Stromal cell of bone marrow (primary cell): ENCODE data around the gene SSX4B.
"Not testable (repeated sequence)": the region's sequence is repeated elsewhere in the genome, so short reads cannot be mapped to it uniquely, and the experiment has no call there.

ENCODE experiments used
- DNase-seq: peaks from one replicate; pipeline ENCODE4 v3.0.0-alpha.2; 2012; ENCODE audit warnings: low read depth

SSX4B gene, protein sequence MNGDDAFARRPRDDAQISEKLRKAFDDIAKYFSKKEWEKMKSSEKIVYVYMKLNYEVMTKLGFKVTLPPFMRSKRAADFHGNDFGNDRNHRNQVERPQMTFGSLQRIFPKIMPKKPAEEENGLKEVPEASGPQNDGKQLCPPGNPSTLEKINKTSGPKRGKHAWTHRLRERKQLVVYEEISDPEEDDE

DNA sequence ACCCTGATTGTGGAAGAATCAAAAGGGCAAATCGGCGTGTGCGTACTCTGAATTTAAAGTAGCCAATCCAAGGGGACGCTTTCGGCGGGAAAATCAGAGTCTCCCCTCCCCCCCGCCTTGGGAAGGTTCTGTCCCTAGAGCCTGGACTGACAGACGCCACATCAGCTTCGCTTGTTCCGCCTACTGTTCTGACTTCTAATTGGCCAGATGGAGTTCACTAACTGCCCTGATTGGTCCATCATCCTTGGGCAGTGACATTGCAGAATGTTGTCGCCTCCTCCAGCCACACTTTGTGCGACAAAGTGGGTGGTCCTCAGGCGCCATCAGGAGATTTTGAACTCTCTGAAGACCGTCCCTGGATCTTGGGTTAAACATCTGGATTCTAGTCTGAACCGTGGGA, at the start of gene SSX4B:
Gene SSX4B (minus strand): TSS at position 101 of the 400 bp plus-strand sequence. CDS start 588 bp downstream, outside the sequence.
- DNase-seq, result not testable (repeated sequence)

DNA sequence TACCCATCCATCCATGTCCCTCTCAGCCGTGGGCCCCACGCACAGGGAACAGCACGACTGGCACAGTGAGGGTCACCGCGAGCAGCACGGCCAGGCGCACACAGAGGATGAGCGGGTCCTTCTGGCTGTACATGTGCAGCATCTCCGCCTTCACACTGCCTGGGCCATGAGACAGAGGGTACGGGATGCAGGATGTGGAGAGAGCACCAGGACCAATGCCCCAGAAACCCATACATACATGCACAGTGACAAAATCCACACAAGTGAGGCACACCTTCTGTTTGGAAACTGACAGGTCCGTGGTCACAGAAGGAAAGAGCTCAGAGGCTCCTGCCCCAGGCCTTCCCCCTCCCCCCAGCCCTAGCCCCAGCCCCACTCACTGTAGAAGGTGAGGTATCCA, 48.8 kb upstream of the SSX4B start:
- DNase-seq, result no peak

DNA sequence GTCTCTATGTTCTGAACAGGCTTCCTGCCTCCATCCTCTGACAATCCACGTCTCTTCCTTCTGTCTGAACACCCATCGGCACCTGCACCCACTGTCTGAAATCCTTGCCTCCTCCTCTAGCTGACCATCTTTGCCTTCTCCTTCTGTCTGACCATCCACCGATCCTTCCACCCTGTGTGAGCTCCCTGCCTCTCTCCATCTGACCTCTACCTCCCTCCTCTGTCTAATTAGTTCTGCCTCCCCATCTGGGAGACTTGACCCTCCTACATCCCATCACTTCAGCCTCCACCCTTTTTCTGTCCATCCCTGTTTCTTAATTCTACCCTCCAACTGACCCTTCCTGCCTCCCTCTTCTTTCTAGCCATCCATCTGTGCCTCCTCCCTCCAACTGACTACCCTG, 48.3 kb upstream of the SSX4B start:
- DNase-seq, result no peak

DNA sequence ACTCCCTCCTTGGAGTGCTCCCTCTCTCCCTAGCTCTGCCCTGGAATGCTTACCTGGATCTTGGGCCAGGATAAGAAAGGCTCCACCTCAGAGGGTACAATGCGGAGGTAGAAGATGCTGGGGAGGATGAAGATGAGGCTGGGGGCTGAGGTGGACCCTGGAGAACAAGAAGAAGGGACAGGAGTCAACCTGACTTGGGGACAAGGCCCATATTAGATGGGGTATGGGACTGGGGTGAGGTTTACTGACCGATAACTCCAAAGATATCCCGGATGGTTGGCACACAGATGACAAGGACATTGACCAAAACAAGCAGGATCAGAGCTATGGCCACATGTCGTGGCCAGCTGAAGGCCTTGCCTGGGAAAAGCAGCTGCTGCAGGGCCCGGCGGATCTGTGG, 47.7 kb upstream of the SSX4B start:
- no peak for DNase-seq

DNA sequence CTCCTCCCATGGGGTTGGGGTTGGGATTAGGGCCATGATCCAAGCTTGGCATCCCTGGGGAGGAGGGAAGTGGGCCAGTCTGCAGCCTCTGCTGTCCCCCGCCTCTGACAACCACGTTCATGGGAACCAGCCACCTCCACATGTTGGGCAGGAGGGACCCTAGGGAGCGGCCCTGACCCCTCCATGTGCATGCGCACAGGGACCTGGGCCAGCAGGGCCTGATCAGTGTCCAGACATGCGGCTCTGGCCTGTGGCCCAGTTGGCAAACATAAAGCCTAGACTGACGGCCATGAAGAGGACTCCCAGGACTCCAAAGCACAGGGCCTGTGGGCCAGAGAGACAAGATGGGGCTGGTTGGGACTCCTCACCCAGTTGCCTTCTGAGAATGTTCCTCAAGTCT, 47.0 kb upstream of the SSX4B start:
- no peak for DNase-seq

DNA sequence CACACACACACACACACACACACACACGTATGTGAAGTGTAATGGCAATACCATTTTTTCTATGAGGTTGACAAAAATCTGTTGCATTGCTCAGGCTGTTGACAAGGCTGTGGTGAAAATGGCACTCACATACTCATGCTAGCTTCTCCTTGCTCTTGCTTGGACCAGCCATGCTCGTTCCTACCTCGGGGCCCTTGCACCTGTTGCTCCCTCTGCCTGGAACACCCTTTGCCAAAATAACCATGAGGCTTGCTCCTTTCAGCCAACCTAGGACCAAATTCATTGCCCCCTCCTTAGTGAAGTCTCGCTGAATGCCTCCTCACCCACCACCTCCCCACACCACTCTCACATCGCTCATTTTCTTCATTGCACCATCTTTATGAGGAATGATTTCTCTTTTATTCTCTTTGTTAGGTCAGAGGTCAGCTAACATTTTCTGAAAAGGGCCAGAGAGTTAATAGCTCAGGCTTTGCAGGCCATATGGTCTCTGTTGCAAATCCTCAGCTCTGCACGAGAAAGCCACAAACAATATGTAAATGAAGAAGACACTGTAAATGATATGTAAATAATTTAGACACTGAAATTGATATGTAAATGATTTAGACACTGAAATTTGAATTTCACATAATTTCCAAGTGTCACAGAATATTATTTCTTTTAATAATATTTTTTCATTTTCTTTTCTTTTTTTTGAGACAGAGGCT, 45.0 kb upstream of the SSX4B start:
- DNase-seq, result no peak

DNA sequence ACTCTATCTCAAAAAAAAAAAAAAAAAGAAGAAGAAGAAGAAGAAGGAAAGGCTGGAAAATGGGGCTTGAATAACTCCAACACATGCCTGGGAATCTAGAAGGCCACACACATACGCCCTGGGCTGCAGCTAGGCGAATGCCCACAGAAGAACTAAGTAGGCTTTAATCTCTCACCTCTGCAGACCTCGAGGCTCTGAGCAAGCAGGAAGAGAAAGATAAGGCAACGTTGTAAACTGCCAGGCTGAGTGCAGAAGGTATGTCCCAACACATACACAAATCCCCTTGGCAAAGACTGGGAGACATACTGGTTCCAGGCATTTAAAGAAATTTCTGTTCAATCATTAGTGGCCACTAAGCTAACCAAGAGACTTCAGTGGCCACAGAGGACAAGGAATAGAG, 39.9 kb upstream of the SSX4B start:
- no peak for DNase-seq

DNA sequence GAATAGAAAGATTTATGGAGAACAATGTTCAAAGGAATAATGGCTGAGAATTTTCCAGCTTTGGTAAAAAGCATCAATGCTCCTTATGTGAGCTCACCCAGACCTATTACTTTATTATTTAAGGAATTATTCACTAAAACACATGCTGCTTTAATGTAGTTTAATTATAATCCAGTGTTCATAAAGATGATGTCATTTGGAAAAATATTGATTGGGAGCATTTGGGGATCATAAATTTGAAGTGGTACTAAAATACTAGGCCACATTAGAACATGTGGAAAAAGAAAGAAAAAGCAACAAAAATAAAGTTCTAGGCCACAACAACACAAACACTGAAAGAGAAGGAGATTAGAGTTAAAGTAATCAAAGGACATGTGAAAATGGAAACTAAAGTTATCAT, 38.3 kb upstream of the SSX4B start:
- DNase-seq, result no peak

DNA sequence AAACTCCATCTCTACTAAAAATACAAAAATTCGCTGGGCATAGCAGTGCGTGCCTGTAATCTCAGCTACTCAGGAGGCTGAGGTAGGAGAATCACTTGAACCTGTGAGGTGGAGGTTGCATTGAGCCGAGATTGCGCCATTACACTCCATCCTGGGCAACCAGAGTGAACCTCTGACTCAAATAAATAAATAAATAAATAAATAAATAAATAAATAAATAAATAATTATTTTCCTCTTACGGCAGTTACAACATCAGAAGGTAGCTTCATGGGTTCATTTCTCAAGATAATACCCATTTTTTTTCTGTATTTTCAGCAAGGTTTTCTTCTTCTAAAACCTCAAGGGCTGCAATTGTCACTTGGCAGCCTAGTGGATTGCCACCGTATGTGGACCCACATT, 35.4 kb upstream of the SSX4B start:
- DNase-seq, result not testable (repeated sequence)

DNA sequence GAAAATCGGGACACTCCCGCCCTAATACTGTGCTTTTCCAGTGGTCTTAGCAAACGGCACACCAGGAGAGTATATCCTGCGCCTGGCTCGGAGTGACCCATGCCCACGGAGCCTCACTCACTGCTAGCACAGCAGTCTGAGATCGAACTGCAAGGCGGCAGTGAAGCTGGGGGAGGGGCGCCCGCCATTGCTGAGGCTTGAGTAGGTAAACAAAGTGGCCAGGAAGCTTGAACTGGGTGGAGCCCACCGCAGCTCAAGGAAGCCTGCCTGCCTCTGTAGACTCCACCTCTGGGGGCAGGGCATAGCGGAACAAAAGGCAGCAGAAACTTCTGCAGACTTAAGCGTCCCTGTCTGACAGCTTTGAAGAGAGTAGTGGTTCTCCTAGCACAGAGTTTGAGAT, 22.0 kb upstream of the SSX4B start:
- DNase-seq, result not testable (repeated sequence)

DNA sequence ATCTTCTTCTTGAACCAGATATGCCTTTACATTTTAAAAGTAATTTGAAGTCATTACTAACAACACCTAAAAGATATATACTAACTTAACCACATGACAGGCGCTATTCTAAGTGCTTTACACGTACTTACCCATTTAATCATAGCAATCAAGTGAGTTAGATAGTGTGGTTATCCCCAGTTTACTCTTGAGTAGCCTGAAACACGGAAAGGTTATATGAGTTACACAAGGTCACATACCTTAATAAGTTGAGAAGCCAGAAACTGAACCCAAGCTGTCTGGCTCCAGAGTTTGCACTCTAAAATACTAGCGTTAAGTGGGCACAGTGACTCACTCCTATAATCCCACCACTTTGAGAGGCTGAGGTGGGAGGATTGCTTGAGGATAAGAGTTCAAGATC, 18.4 kb upstream of the SSX4B start:
- not testable (repeated sequence) for DNase-seq

DNA sequence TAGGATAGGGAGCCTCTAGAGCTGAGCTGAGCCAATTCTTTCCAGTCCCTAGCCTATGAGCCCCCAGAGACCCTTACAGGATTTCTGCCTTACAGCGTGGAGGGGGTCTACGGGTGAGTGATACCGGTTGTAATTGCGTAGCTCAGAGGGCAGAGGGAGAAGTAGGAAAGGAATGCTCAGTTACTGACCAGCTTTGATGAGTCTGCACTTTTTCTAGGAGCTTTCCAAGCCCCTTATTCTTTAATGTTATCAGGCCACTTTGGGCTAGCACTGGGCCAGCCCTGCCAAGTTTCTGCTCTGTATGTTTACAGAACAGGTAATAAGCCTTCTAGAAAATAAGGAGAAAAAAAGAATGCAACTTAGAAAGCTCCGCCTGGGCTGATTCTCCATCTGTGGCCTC, 17.8 kb upstream of the SSX4B start:
- DNase-seq, result not testable (repeated sequence)

DNA sequence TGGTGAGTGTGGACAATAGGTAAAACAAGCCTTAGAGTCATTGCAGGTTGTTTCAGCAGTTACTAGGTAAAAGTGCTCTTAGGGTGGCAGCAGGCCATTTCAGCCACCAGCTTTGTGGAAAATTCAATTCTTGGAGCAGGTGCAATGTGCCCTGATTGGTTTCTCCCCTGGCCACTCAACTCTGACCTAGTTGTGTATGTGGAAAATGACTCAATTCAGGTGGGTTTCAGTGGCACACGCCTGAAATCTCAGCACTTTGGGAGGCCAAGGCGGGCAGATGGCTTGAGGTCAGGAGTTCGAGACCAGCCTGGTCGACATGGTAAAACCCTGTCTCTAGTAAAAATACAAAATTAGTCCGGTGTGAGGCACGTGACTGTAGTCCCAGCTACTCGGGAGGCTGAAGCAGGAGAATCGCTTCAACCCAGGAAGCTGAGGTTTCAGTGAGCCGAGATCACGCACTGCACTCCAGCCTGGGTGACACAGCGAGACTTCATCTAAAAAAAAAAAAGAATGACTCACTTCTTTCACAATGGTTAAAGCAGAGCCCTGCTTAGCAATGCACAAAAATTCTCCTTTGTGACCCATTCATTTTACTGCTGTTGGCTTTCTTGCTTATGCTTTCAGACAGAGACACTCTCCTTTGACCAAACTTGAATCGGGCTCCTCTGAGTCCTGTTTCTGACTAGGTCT, 15.4 kb upstream of the SSX4B start:
- DNase-seq, result not testable (repeated sequence)

DNA sequence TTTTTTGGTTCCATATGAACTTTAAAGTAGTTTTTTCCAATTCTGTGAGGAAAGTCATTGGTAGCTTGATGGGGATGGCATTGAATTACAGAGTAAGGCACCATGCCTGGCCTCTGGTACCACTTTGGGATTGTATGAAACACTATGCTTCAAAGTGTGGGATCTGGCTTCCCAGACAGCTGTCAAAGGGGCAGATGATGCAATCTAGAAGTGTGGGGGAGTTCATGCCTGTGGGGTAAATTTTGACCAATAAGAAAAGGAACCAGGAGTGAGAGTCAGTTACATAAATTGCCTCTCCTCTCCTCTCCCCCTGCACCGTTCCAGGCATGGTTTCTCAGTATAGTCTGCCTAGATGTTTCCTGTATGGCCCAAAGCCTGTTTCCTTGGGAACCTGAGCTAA, 13.9 kb downstream of the SSX4B start:
- not testable (repeated sequence) for DNase-seq

DNA sequence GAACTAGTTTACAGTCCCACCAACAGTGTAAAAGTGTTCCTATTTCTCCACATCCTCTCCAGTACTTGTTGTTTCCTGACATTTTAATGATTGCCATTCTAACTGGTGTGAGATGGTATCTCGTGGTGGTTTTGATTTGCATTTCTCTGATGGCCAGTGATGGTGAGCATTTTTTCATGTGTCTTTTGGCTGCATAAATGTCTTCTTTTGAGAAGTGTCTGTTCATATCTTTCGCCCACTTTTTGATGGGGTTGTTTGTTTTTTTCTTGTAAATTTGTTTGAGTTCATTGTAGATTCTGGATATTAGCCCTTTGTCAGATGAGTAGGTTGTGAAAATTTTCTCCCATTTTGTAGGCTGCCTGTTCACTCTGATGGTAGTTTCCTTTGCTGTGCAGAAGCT, 14.8 kb downstream of the SSX4B start:
- DNase-seq, result not testable (repeated sequence)

DNA sequence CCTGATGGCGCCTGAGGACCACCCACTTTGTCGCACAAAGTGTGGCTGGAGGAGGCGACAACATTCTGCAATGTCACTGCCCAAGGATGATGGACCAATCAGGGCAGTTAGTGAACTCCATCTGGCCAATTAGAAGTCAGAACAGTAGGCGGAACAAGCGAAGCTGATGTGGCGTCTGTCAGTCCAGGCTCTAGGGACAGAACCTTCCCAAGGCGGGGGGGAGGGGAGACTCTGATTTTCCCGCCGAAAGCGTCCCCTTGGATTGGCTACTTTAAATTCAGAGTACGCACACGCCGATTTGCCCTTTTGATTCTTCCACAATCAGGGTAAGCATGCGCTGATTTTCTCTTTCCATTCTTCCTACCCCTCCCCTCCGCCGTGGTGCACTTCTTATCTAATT, 28.5 kb downstream of the SSX4B start, which contains the start of gene SSX4:
Gene SSX4 (plus strand): TSS at position 301 of the 400 bp plus-strand sequence. CDS start 515 bp downstream, outside the sequence.
- DNase-seq, result not testable (repeated sequence)

DNA sequence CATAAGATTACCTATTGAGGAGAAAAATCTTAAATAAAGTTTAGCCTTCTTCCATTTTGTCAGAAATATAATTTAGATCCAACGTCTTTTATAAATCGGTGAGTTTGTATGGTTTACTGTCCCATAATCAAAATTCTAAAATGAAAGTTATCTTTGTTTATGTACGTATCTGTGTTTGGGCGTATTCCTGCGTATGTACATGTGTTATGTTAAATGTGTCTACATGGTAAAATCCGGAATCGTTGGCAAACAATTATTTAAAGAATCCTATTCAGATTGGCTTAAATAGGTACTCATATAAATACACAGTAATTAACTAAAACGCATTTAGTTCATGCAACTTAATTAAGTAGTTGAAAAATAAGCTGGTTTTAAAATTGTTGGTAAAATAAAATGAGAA, 41.4 kb downstream of the SSX4B start:
- DNase-seq, result not testable (repeated sequence)

DNA sequence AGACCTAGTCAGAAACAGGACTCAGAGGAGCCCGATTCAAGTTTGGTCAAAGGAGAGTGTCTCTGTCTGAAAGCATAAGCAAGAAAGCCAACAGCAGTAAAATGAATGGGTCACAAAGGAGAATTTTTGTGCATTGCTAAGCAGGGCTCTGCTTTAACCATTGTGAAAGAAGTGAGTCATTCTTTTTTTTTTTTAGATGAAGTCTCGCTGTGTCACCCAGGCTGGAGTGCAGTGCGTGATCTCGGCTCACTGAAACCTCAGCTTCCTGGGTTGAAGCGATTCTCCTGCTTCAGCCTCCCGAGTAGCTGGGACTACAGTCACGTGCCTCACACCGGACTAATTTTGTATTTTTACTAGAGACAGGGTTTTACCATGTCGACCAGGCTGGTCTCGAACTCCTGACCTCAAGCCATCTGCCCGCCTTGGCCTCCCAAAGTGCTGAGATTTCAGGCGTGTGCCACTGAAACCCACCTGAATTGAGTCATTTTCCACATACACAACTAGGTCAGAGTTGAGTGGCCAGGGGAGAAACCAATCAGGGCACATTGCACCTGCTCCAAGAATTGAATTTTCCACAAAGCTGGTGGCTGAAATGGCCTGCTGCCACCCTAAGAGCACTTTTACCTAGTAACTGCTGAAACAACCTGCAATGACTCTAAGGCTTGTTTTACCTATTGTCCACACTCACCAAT, 43.9 kb downstream of the SSX4B start:
- not testable (repeated sequence) for DNase-seq

DNA sequence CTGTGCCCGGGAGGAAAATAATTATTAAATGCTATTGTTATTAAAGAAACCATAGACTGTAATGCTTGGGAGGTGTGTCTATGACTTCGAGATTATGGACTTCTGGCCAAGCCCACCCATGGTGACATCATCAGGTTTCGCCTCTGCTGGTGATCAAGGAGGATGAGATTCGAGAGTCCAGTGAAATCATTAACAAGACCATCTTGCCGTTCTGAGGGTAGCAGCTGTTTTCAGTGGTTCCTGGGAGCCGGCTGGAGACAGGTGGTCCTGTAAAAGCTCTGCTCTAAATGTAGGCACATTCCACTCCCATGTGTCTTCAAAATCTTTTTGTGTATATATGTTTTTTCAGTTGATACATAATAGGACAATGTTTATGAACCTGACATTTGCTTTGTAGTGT, 52.5 kb downstream of the SSX4B start:
- not testable (repeated sequence) for DNase-seq

DNA sequence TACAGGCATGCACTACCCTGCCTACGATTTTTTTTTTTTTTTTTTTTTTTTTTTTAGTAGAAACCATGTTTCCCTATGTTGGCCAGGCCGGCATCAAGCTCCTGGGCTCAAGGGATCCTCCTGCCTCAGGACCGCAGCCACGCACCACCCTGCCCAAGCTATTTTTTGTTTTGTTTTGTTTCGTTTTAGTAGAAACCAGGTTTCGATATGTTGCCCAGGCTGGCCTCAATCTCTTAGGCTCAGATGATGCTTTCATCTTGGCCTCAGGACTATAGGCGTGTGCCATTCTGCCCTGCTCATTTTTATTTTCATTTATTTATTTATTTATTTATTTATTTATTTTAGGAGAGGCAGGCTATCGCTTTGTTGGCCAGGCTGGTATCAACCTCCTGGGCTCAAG, 54.1 kb downstream of the SSX4B start:
- no peak for DNase-seq

DNA sequence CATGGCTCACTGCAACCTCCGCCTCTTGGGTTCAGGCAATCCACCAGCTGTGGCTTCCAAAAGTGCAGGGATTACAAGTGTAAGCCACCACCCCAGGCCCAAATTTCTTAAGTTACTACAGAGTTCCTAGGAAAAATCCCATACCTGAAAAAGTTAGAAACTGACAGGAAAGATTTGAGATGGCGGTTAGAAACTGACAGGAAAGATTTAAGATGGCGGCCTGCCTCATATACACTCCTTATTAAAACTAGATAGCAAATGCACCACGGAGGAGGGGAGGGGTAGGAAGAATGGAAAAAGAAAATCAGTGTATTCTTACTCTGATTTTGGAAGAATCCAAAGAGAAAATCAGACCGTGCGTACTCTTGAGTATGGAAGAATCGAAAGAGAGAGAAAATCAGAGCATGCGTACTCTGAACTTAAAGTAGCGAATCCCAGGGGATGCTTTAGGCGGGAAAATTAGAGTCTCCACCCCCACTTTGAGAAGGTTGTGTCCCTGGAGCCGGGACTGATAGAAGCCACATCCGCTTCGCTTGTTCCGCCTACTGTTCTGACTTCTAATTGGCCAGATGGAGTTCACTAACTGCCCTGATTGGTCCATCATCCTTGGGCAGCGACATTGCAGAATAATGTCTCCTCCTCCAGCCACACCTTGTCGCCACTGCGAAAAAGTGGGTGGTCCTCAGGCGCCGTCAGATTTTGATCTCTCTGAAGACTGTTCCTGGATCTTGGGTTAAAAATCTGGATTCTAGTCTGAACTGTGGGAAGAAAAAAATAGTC, 55.3 kb downstream of the SSX4B start, which contains the start of gene SSX3:
Gene SSX3 (minus strand): TSS at position 389 of the 780 bp plus-strand sequence. CDS start 1,454 bp downstream, outside the sequence.
- DNase-seq, result not testable (repeated sequence)
